Uterus (tissue), 4 donors: Measurements from ENCODE around the gene DCAF7. TPM values are rescaled to one million over a fixed set of nuclear protein-coding genes. Genes with fewer than 3 reads are reported as not detected.

Source experiments
- DNase-seq, 2 donors: peaks; one replicate each; pipeline ENCODE4 v3.0.0-alpha.2; 2019 to 2020
- H3K27ac ChIP-seq, 2 donors: fragments of 200-600 bp; sonication (generic); 1 replicate in 1 of 2; 2 replicates in 1 of 2; pipeline ENCODE4 v1.5.1; 2016 to 2018
- H3K27me3 ChIP-seq, 2 donors: fragments of 200-600 bp; sonication (generic); one replicate each; pipeline ENCODE4 v1.5.1; 2018 to 2019; ENCODE audit warnings: control low read depth in 1 of 2
- H3K36me3 ChIP-seq, 2 donors: fragments of 200-600 bp; sonication (generic); one replicate each; pipeline ENCODE4 v1.5.1; 2019; ENCODE audit warnings: control low read depth in 1 of 2
- H3K4me1 ChIP-seq, 2 donors: fragments of 200-600 bp; sonication (generic); one replicate each; pipeline ENCODE4 v1.5.1; 2018 to 2019; ENCODE audit warnings: control low read depth in 1 of 2
- H3K4me3 ChIP-seq, 2 donors: fragments of 200-600 bp; sonication (generic); 1 replicate in 1 of 2; 2 replicates in 1 of 2; pipeline ENCODE4 v1.5.1; 2018 to 2019; ENCODE audit warnings: mild to moderate bottlenecking in 1 of 2
- H3K9me3 ChIP-seq, 2 donors: fragments of 200-600 bp; sonication (generic); one replicate each; pipeline ENCODE4 v1.5.1; 2019; ENCODE audit warnings: control low read depth in 1 of 2
- POLR2A ChIP-seq, 2 donors: fragments of 450-650 bp; IDR thresholded peaks; one replicate each; pipeline ENCODE4 v1.6.1; 2016; ENCODE audit warnings: antibody characterized with exemption in 2 of 2, mild to moderate bottlenecking in 1 of 2, moderate library complexity in 1 of 2
- intact Hi-C: fragments of 100-400 bp; cut with DNase I; formaldehyde crosslinking; loops from one replicate; pipeline ENCODE4 v1.15.1; 2023; ENCODE audit warnings: low total_unique reads
- total RNA-seq, 4 donors: library from RNA; depleted of rRNA in 3 of 4; stranded (reverse); fragments of >200 nt in 3 of 4; gene quantifications; one replicate each; pipeline versions ENCODE4 v1.1.0 to v1.2.4, GENCODE V29; 2014 to 2023
- TF ChIP-seq, protein P1 (sequence below), 4 experiments: fragments of 200-600 bp in 2 of 4; fragments of 450-650 bp in 2 of 4; sonication (generic) in 2 of 4; IDR thresholded peaks; one replicate each; pipeline ENCODE4 v1.5.1; 2016 to 2019; ENCODE audit warnings: antibody characterized with exemption in 4 of 4, mild to moderate bottlenecking in 2 of 4, moderate library complexity in 1 of 4
- donor health status: DM: yes; HTN: yes; CAD: no.

The DCAF7 gene
- total RNA-seq, 4 donors from 2014 or later = 5.6 to 51.1 (median 25.1) TPM

DNA sequence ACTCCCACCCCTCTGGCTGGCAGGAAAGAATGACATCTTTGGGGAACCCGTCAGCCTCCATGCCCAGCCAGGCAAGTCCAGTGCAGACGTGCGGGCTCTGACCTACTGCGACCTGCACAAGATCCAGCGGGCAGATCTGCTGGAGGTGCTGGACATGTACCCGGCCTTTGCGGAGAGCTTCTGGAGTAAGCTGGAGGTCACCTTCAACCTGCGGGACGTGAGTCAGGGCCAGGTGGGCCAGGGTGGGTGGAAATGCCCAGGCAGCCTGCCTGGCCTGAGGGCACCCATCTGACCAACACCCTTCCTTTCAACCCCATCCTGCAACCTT, 8.1 kb upstream of the DCAF7 start:
- Histone ChIP-seq H3K4me1 (peaks cover 0 to 8% of the 10 kb centered on the region in 2 donors), H3K36me3 (no peaks in the 10 kb centered on the region), H3K27me3 (peaks cover 0 to 10% of the 10 kb centered on the region in 2 donors), H3K4me3 (no peak overlapping the region), H3K9me3 (no peaks in the 10 kb centered on the region), H3K27ac (no peak overlapping the region)
- intact Hi-C loops = no loop called here
- DNase-seq = no peak
- no peak for TF ChIP-seq POLR2A (IDR thresholded peaks at IDR 0.05)
- TF ChIP-seq, protein P1, sequence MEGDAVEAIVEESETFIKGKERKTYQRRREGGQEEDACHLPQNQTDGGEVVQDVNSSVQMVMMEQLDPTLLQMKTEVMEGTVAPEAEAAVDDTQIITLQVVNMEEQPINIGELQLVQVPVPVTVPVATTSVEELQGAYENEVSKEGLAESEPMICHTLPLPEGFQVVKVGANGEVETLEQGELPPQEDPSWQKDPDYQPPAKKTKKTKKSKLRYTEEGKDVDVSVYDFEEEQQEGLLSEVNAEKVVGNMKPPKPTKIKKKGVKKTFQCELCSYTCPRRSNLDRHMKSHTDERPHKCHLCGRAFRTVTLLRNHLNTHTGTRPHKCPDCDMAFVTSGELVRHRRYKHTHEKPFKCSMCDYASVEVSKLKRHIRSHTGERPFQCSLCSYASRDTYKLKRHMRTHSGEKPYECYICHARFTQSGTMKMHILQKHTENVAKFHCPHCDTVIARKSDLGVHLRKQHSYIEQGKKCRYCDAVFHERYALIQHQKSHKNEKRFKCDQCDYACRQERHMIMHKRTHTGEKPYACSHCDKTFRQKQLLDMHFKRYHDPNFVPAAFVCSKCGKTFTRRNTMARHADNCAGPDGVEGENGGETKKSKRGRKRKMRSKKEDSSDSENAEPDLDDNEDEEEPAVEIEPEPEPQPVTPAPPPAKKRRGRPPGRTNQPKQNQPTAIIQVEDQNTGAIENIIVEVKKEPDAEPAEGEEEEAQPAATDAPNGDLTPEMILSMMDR (IDR thresholded peaks at IDR 0.05) = no peak

DNA sequence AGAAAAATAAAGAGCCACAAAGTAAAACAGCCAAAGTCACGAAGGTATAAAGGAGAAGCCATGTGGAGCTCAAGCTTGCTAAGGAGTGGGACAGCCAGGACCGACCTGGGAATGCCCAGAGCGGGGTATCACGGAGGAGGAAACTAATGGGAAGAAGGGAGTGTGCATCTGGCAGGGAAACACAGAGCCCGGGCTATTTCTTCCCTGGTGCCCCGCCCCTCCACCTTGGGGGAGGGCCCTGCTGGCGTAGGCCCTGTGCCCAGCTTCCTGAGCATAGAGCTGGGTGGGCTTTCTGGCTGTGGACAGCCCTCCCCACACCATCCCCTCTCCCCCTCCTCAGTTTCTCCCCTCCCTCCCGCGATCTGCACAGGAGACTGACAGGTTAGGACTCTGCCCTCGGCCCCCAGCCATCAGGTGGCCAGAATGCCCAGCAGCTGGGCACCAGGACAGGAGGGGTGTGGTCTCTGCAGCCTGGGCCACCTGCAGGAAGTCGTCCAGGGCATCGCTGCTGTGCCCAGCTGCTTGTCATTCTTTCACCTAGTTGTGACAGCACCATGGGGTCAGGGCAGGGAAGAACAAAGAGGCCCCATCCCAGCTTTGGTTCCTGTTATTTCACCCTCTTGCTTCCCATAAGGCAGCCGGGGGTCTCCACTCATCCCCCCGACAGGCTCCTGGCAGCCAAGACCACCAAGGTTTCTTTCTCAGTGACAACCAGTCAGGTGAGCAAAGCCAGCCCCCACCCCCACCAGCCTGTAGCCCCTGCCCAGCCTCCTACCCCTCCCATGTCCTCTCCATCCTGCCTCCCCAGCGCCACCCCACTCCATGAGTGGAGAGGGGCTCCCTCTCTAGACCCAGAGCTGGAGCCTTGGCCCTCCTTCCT, 7.1 kb upstream of the DCAF7 start:
- peaks cover 0 to 5% of the 10 kb centered on the region in 2 donors for H3K4me1 ChIP-seq
- no peaks in the 10 kb centered on the region for H3K36me3 ChIP-seq
- H3K4me3 ChIP-seq = no peak overlapping the region
- H3K27me3 ChIP-seq = peaks cover 0 to 10% of the 10 kb centered on the region in 2 donors
- H3K9me3 ChIP-seq = no peaks in the 10 kb centered on the region
- no peak overlapping the region for H3K27ac ChIP-seq
- no peak for DNase-seq
- intact Hi-C loops = no loop called here
- no peak for TF ChIP-seq POLR2A (IDR thresholded peaks at IDR 0.05)
- TF ChIP-seq, protein P1 (IDR thresholded peaks at IDR 0.05) = no peak

DNA sequence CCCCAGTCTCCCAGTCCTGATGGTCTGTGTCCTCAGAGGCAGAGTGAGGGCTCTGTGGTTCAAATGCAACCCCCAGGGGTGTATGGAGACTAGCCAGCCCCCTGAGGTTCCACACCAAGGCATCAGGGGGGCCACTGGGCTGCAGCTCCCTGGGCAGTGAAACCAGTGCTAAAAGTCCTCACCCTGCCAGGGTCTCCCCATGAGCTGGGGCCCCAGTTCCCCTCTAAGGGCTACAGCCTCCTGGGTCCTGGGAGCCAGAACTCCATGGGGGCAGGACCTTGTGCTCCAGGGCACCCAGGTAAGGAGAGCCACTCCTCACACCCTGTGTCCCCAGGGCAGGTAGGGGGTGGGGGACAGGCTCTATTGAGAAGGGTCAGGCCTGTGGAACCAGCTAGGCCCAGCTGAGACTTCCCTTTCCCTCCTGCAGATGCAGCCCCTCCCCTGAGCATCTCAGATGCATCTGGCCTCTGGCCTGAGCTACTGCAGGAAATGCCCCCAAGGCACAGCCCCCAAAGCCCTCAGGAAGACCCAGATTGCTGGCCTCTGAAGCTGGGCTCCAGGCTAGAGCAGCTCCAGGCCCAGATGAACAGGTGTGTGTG, 6.4 kb upstream of the DCAF7 start:
- no peak for DNase-seq
- no peak for TF ChIP-seq POLR2A (IDR thresholded peaks at IDR 0.05)
- TF ChIP-seq, protein P1 (IDR thresholded peaks at IDR 0.05) = no peak

GRCh38 chr17:63544467-63545301, 5.6 kb upstream of the DCAF7 start:
- no peaks in the 10 kb centered on the region for H3K27me3 ChIP-seq
- H3K9me3 ChIP-seq = no peaks in the 10 kb centered on the region

More for the DNA sequence above, 6.4 kb upstream of the DCAF7 start:
- Histone ChIP-seq H3K27ac (no peak overlapping the region), H3K36me3 (no peaks in the 10 kb centered on the region), H3K9me3 (no peaks in the 10 kb centered on the region), H3K27me3 (peaks cover 0 to 4% of the 10 kb centered on the region in 2 donors), H3K4me3 (no peak overlapping the region), H3K4me1 (no peaks in the 10 kb centered on the region)
- intact Hi-C loops = no loop called here

More at GRCh38 chr17:63544467-63545301, 5.6 kb upstream of the DCAF7 start:
- TF ChIP-seq, protein P1 (IDR thresholded peaks at IDR 0.05) = no peak
- TF ChIP-seq POLR2A (IDR thresholded peaks at IDR 0.05) = no peak
- no peaks in the 10 kb centered on the region for H3K4me1 ChIP-seq
- H3K36me3 ChIP-seq = no peaks in the 10 kb centered on the region
- intact Hi-C loops = no loop called here
- DNase-seq = no peak
- H3K4me3 ChIP-seq = no peak overlapping the region
- no peak overlapping the region for H3K27ac ChIP-seq
